GM12875 (cell line): Measurements from ENCODE around the gene NCKAP5.

Experiments used
- H3K4me3 ChIP-seq: one replicate; pipeline ENCODE4 v1.5.1; 2011; ENCODE audit warnings: low read depth, low read length, control low read depth
- TF ChIP-seq, protein P1 (sequence below): IDR thresholded peaks from 2 replicates; pipeline ENCODE4 v1.5.1; 2011; ENCODE audit warnings: low read depth, mild to moderate bottlenecking, control low read depth, inconsistent platforms, low read length, moderate library complexity, borderline replicate concordance; ENCODE audit not compliant: insufficient read depth

The NCKAP5 gene

DNA sequence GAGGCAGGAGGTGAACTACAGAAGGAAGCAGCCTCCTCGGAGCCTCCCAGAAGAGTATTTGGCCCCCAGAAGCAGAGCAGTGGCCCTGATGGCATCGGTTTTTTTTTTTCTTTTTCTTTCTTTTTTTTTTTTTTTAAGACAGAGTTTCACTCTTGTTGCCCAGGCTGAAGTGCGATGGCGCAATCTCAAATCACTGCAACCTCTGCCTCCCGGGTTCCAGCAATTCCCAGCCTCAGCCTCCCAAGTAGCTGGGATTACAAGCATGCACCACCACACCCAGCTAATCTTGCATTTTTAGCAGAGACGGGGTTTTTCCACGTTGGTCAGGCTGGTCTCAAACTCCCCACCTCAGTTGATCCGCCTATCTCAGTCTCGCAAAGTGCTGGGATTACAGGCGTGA, 34.8 kb upstream of the NCKAP5 start:
- no peak overlapping the region for H3K4me3 ChIP-seq

DNA sequence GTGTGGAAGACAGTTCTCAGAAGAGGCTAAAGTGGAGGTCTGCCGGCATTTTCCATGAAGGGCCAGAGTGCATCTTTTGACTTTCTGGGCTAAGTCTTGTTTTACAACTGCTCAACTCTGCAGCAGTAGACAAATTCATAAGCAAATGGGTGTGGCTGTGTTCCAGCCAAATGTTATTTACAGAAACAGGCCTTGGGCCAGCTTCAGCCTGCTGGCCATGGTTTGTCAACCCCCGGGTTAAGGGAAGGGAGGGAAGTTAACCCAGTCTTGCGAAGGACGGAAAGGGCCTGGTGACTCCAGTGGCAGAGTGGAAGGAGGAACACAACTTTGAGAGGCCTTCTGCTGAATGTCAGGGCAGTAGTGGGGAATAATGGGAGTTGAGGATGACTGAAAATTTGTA, 34.3 kb upstream of the NCKAP5 start:
- TF ChIP-seq, protein P1, sequence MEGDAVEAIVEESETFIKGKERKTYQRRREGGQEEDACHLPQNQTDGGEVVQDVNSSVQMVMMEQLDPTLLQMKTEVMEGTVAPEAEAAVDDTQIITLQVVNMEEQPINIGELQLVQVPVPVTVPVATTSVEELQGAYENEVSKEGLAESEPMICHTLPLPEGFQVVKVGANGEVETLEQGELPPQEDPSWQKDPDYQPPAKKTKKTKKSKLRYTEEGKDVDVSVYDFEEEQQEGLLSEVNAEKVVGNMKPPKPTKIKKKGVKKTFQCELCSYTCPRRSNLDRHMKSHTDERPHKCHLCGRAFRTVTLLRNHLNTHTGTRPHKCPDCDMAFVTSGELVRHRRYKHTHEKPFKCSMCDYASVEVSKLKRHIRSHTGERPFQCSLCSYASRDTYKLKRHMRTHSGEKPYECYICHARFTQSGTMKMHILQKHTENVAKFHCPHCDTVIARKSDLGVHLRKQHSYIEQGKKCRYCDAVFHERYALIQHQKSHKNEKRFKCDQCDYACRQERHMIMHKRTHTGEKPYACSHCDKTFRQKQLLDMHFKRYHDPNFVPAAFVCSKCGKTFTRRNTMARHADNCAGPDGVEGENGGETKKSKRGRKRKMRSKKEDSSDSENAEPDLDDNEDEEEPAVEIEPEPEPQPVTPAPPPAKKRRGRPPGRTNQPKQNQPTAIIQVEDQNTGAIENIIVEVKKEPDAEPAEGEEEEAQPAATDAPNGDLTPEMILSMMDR, result no peak
- H3K4me3 ChIP-seq, result no peak overlapping the region

More for the DNA sequence above, 34.8 kb upstream of the NCKAP5 start:
- TF ChIP-seq, protein P1, result no peak

DNA sequence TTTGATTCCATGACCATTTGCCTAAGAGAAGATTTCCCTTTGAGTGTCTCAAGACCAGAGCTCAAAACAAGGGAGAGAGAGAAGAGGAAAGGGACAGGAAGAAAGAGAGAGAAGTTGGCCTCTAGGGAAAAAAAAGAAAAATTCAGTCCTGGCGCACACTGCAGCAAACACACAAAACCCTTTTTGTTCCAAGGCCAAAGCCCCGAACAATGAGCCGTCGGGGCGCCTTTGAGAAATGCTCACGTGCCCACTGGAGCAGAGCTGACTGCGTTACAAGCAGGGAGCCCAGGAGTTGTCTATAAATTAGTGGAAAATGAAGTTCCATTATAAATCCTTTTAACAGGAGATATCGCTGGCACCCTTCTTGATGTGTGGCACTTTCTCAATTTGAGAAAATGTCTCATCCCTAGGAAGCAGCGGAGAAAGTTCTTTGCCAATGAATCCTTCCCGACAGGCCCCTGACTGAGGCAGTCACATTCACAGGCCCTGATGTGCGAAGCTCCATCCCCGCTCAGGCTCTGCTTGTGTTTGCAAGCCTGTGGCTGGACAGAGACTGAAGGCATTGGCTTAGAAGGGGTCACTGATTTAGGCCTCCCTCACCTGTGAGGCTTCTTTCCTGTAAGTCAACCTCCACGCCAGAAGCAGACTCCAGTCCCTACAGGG, 32.1 kb upstream of the NCKAP5 start:
- TF ChIP-seq, protein P1, result no peak
- no peak overlapping the region for H3K4me3 ChIP-seq

DNA sequence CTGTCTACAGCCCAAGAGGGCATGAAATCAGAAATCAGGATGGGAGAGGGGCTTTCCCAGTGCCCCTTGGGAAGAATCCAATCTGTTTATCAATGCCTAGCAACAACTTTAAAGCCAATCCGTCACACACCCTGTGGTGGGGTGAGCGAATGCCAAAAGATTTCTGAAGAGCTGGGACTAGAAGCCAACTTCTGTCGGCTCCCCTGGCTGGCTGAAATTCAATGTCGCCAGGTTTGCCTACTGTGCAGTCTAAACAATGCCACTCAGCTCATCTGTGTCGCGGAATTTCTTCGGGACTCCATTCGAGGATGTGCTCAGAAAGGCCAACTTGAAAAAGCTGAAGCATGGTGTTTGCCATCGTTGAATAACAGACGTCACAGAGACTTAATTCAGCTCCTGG, 31.5 kb upstream of the NCKAP5 start:
- TF ChIP-seq, protein P1, result no peak
- H3K4me3 ChIP-seq, result no peak overlapping the region

DNA sequence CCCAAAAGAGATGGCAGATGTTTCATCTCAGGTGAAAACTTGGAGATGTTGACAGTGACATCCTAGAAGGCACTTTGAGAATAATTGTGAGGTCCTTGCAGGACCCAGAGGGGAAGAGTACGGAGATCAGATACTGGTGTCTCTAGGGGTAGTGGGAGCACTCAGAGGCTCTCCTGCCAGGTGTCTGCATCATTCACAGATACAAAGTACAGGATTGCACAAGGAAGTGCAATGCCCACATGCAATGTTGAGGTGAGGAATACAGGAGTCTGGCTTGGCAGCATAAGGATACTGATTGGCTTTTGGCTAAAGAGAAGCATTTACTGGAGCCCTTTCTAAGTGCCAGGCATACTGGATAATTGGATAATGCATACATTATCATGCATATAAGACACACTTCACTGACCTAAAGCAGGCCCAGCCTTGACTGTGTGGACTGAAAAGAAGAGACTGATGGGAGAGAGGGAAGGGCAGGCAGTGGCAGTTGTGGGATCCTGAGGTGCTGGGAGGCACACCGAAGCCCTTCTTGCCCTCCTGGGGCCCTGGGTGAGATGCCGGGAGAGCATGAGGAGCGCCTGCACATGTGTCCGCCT, 31.0 kb upstream of the NCKAP5 start:
- H3K4me3 ChIP-seq, result no peak overlapping the region
- TF ChIP-seq, protein P1, result no peak

DNA sequence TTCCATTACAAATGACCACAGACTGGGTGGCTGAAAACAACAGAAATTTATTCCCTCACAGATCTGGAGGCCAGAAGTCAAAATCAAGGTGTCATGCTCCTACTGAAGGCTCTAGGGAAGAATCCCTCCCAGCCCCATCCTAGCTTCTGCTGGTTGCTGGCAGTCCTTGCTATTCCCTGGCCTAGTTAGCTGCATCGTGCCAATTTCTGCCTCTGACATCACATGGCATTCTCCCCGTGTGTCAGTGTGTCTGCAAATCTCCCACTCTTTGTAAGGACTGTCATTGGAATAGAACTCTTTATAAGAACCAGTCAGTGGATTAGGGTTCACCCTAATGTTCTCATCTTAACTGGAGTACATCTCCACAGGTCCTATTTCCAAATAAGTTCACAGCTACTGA, 30.5 kb upstream of the NCKAP5 start:
- TF ChIP-seq, protein P1, result no peak
- no peak overlapping the region for H3K4me3 ChIP-seq
